Measurements from ENCODE around the gene CIB1. TPM values are rescaled to one million over a fixed set of nuclear protein-coding genes. Genes with fewer than 3 reads are reported as not detected.

CIB1 gene
- total and polyA plus RNA-seq, 2 of the 8 experiments (the other 6 are each of a cell fraction or from before 2014, with no cell fraction given) = 26.0 to 63.5 TPM

DNA sequence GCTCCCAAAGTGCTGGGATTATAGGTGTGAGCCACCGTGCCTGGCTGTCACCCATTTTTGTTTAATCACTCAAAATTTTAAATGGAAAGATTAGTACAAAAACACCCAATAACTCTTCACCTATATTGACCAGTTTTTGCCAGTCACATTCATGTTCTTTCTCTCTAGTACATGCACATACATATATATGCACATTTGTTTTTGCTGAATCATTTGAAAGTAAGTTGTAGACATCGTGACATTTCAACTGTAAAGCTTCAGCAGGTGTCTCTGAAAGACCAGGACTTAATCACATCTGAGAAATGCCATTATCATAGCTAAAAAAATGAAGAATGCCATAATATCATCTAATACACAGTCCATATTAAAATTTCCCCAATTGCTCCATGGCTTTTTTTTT is 39.1 kb downstream of the CIB1 start (continued):
- TF ChIP-seq, protein P1, sequence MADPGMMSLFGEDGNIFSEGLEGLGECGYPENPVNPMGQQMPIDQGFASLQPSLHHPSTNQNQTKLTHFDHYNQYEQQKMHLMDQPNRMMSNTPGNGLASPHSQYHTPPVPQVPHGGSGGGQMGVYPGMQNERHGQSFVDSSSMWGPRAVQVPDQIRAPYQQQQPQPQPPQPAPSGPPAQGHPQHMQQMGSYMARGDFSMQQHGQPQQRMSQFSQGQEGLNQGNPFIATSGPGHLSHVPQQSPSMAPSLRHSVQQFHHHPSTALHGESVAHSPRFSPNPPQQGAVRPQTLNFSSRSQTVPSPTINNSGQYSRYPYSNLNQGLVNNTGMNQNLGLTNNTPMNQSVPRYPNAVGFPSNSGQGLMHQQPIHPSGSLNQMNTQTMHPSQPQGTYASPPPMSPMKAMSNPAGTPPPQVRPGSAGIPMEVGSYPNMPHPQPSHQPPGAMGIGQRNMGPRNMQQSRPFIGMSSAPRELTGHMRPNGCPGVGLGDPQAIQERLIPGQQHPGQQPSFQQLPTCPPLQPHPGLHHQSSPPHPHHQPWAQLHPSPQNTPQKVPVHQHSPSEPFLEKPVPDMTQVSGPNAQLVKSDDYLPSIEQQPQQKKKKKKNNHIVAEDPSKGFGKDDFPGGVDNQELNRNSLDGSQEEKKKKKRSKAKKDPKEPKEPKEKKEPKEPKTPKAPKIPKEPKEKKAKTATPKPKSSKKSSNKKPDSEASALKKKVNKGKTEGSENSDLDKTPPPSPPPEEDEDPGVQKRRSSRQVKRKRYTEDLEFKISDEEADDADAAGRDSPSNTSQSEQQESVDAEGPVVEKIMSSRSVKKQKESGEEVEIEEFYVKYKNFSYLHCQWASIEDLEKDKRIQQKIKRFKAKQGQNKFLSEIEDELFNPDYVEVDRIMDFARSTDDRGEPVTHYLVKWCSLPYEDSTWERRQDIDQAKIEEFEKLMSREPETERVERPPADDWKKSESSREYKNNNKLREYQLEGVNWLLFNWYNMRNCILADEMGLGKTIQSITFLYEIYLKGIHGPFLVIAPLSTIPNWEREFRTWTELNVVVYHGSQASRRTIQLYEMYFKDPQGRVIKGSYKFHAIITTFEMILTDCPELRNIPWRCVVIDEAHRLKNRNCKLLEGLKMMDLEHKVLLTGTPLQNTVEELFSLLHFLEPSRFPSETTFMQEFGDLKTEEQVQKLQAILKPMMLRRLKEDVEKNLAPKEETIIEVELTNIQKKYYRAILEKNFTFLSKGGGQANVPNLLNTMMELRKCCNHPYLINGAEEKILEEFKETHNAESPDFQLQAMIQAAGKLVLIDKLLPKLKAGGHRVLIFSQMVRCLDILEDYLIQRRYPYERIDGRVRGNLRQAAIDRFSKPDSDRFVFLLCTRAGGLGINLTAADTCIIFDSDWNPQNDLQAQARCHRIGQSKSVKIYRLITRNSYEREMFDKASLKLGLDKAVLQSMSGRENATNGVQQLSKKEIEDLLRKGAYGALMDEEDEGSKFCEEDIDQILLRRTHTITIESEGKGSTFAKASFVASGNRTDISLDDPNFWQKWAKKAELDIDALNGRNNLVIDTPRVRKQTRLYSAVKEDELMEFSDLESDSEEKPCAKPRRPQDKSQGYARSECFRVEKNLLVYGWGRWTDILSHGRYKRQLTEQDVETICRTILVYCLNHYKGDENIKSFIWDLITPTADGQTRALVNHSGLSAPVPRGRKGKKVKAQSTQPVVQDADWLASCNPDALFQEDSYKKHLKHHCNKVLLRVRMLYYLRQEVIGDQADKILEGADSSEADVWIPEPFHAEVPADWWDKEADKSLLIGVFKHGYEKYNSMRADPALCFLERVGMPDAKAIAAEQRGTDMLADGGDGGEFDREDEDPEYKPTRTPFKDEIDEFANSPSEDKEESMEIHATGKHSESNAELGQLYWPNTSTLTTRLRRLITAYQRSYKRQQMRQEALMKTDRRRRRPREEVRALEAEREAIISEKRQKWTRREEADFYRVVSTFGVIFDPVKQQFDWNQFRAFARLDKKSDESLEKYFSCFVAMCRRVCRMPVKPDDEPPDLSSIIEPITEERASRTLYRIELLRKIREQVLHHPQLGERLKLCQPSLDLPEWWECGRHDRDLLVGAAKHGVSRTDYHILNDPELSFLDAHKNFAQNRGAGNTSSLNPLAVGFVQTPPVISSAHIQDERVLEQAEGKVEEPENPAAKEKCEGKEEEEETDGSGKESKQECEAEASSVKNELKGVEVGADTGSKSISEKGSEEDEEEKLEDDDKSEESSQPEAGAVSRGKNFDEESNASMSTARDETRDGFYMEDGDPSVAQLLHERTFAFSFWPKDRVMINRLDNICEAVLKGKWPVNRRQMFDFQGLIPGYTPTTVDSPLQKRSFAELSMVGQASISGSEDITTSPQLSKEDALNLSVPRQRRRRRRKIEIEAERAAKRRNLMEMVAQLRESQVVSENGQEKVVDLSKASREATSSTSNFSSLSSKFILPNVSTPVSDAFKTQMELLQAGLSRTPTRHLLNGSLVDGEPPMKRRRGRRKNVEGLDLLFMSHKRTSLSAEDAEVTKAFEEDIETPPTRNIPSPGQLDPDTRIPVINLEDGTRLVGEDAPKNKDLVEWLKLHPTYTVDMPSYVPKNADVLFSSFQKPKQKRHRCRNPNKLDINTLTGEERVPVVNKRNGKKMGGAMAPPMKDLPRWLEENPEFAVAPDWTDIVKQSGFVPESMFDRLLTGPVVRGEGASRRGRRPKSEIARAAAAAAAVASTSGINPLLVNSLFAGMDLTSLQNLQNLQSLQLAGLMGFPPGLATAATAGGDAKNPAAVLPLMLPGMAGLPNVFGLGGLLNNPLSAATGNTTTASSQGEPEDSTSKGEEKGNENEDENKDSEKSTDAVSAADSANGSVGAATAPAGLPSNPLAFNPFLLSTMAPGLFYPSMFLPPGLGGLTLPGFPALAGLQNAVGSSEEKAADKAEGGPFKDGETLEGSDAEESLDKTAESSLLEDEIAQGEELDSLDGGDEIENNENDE (IDR thresholded peaks at IDR 0.05; ENCODE audit: insufficient replicate concordance, low read length) = no peak
- TF ChIP-seq NANOG (IDR thresholded peaks at IDR 0.05; ENCODE audit: insufficient read depth, low read depth, low read length, poor library complexity, severe bottlenecking) (no peak), ASH2L (IDR thresholded peaks at IDR 0.05; ENCODE audit: low read length) (no peak), CBX5 (IDR thresholded peaks at IDR 0.05; ENCODE audit: low read depth, low read length) (no peak), SRF (IDR thresholded peaks at IDR 0.05; ENCODE audit: low read depth, low read length) (no peak), SIRT6 (IDR thresholded peaks at IDR 0.05; ENCODE audit: low read length) (no peak)
